Effector CD8-positive, alpha-beta T cell (primary cell): ENCODE results near the gene ANKRD18A.

Source experiments
- DNase-seq: peaks from one replicate; lab custom pipeline; 2025; lab: John Stamatoyannopoulos, UW
- total RNA-seq, 4 experiments: gene quantifications; one replicate each; lab custom pipeline; 2026; lab: John Stamatoyannopoulos, UW

The ANKRD18A gene
- 0.49 to 2.9 (median 1.8) reads per million in 4 experiments for total RNA-seq

- no peak for DNase-seq
Measured at GRCh38 chr9:38620483-38621433, at the start of gene ANKRD18A. TSS of gene ANKRD18A (minus strand) at chr9:38620596. CDS start at chr9:38620285, 311 bp downstream.

DNA sequence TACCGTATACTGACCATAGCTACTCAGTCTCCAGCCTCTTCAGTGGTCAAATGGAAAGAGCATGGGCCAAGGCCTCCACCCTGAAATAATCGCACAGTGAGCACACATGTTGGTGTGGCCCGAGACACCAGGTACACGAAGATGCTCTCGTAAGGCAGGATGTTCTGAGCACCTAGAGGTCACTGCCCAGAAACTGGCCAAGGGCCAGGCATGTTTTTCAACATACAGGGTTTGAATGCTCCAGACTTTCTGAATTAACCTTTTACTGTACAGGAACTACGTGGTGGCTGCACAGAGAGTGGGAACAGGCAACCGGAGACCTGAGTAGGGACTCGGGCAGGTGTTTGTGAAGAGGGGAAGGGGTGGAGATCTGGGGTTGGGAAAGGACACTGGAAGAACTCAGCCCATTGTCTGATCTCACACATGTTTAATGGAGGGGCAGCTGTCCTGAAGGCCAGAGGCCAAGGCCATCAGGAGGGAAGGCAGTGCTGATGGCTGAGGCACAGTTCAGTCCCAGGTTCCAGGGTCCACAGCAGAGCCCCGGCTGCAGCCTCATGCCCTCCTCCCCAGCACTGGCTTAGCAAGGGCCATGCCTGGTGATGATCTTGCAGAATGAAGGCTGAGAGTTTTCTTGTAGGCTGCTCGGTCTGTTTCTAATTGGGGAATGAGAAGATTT, 48.5 kb upstream of the ANKRD18A start:
- DNase-seq: no peak

DNA sequence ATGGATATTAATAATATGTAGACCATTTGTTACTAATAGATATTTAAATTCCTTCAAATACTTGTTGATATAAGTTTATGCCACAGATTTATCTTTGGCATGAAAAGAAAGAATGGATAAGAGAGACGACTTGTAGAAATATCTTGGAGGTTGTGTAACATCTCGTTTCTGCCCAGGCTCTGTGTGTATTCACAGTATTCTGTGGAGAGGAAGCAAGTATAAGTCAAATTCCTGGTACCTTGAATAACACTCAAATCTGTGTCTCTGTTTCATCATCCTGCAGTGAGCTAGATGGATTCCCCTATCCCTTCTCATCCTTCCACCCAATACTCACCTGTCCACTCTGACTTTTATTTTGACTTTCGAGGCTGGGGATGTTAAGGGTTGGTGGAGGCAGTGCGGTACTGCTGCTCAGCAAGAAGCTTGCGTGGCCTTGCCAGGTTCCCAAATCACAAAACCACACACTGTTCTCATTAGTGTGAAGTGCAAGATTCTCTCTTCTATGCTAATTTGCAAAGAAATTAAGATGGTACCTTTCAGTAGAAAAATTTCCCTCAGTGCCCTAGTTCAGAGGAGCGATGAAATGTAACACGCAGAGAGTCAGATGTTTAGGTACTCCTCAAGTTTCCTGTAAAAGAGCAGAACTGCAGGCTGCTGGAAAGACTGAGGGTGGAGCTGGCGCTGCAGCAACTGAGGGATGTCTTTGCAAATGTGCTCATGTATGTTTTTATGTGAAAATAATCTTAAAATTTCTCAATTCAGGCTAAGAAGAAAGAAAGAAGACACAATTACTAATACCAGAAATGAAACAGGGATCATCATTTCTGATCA, 42.6 kb upstream of the ANKRD18A start:
- no peak for DNase-seq

DNA sequence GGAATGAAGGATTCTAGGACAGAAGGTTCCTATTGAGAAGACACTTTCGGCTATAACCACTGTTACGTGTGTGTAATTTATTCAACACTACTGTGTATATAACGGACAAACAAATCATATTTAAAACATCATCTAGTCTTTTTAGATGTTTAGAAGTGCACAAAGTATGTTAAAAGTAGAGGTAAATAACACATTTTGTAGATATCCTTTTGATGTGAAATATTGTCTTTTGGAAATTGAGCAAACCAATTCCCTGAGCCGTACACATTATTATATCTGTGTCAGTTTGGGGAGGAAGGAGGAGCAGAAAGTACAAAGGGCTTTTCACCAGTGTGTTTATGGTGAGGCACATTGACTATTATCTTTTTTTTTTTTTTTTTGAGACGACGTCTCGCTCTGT, 39.1 kb upstream of the ANKRD18A start:
- no peak for DNase-seq

GRCh38 chr9:38656896-38657295, 36.5 kb upstream of the ANKRD18A start:
- no peak for DNase-seq

- no peak for DNase-seq
Measured at GRCh38 chr9:38652486-38652885, 32.1 kb upstream of the ANKRD18A start.

- no peak for DNase-seq
Measured at GRCh38 chr9:38652044-38652443, 31.6 kb upstream of the ANKRD18A start.

DNA sequence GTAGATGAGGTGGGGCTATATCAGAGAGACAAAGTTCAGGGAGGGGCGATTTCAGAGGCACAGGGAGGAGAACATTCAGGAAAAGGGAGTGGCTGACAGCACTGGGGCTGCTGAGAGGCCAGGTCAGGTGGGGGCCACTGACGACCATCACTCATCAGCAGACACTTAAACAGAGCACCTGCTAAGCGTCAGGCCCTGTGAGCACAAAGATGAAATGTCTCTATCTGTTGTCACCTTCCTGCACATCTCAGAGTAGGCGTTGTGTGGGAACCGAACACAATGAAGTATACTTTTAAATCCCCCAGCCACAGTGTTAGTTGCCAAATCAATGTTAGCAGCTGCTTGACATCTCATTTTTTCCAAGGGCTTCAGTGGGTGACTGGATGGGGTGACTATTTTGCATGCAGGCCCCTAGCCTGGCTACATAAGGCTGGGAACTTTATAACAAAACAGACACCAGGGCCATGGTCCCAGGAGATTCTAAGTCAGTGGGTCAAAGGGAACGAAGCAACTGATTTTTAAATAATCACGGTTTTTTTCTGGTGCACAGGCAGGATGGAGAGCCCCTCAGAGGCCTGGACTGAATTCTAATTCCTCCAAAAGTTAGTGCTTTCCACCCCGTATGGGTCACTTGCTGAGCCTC, 31.1 kb upstream of the ANKRD18A start:
- no peak for DNase-seq

GRCh38 chr9:38650564-38650963, 30.2 kb upstream of the ANKRD18A start:
- DNase-seq: no peak

GRCh38 chr9:38649731-38650363, 29.5 kb upstream of the ANKRD18A start:
- DNase-seq: no peak

DNA sequence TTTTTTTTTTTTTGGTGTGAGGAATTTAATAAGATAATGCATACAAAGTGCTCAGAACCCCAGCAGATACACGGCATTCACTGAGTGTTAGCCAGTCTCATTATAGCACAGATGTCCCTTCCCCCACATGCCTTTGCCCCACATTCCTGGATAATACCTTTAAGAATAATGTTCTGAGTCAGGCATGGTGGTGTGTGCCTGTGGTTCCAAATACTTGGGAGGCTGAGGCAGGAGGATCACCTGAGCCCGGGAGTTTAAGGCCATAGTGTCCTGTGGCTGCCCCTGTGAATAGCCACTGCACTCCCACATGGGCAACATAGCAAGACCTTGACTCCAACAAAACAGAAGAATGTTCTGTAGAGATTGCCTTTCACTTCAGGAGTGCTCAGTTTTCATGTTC, 24.2 kb upstream of the ANKRD18A start:
- no peak for DNase-seq

DNA sequence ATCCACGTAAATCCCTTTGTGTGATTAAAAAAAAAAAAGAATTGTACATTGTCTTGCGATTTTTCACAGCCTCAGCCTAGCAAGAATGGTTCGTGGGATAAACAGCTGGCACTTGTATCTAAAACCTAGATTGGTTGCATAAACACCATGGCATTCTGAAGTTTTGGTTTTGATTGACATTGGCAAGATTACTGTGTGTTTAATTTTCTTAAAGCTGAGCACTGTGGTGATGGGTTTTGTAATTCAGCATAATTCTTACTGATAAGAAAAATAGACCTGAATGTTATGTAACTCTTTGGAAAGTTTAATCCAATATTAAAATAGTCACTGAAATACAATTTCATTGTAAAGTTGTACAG, 23.4 kb upstream of the ANKRD18A start:
- DNase-seq: no peak

DNA sequence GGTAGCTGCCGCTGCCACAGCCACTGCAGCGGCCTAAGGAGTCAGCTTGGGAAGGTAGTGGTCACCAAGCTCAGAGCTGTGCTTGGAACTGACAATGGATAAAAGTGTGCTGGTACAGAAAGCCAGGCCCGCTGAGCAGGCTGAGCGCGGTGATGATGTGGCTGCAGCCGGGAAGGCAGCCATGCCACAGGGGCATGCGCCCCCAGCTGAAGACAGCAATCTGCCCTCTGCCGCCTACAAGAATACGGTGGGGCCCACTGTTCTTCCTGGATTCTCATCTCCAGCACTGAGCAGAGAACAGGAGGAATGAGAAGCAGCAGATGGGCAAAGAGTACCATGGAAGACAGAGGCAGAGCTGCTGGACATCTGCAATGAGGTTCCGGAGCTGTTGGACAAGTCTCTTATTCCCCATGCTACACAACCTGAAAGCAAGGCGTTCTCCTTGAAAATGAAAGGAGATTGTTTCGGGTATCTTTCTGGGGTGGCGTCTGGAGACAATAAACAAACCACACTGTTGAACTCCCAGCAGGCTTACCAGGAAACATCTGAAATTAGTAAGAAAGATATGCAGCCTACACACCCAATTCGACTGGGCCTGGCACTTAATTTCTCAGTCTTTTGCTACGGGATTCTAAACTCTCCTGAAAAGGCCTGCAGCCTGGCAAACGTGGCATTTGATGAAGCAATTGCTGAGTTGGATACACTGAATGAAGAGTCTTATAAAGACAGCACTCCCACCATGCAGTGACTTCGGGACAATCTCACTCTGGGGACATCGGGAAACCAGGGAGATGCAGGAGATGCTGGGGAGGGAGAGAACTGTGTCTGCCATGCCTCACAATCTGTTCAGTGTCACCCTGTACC, 22.8 kb upstream of the ANKRD18A start:
- no peak for DNase-seq

GRCh38 chr9:38641985-38642864, 21.8 kb upstream of the ANKRD18A start:
- no peak for DNase-seq

DNA sequence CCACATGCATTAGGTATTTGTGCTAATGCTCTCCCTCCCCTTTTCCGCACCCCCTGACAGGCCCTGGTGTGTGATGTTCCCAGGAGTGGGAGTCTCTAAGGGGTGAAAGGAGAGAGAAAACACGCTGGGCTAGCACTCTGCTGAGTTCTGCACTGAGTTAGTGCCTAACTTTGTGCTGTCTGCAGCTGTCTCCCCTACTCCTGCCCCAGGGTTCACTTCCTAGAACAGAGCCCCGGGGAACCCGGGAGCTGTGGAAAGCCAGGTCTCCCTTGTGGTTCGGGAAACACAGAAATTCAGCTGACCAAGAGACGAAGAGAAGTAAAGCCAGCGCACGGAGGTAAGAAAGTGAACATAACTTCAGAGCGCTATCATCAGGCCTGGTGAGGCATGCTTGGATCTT, 20.7 kb upstream of the ANKRD18A start:
- DNase-seq: no peak

- DNase-seq: no peak
Measured at GRCh38 chr9:38639577-38639940, 19.2 kb upstream of the ANKRD18A start.

DNA sequence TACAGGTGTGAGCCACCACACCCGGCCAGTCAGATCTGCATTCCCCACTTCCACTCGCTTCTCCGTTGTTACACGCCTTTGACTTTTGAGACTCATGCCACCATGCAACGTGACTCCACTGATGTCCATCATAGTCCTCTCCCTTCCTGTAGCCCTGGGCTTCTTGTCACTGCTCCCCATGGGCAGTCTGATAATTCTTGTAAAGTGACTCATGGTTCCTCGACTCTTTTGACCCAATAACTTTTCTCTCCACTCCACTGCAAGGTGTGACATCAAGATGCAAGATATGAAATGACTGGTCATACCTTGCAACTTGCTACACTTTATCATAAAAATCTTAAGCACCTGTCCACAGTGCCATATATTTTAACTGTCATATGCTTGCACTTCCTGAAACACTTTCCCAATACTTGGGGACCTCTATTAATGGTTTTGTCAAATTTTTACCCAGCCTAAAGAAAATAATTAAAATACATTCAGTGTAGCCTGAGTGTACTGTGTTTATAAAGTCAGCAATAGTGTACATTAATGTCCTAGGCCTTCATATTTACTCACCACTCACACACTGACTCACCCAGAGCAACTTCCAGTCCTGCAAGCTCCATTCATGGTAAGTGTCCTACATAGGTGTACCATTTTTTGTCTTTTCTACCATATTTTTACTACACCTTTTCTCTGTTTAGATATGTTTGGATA, 18.6 kb upstream of the ANKRD18A start:
- no peak for DNase-seq

GRCh38 chr9:38634315-38634714, 13.9 kb upstream of the ANKRD18A start:
- DNase-seq: no peak

DNA sequence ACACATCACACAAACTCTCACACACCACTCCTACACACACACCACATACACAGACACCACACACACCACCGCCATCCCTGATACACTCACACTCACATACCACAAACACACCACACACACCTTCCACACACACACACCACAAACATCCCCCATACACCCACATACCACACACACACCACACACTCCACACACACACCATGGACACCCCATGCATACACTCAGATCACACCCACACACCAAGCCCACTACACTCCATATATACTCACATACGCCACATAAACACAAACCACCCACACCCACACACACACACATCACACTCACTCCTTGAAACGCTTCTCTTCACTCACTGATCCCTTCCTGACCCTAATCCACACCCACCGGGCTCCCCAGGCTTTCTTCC, 9.1 kb upstream of the ANKRD18A start:
- no peak for DNase-seq
